DND-41 (cell line): ENCODE results near the gene PRG3.

Source experiments
- ATAC-seq: fragments of 200-7000 bp; cut with Tn5 transposase; 3 replicates; pipeline ENCODE4 v1.9.1; 2021; ENCODE audit warnings: low read depth; ENCODE audit not compliant: insufficient read depth
- DNase-seq: peaks from one replicate; pipeline ENCODE4 v3.0.0-alpha.2; 2020
- H2AFZ ChIP-seq: 2 replicates; pipeline ENCODE4 v1.6.0; 2012; ENCODE audit warnings: low read depth, low read length
- H3K27ac ChIP-seq: 2 replicates; pipeline ENCODE4 v1.5.1; 2012; ENCODE audit warnings: low read length, inconsistent platforms
- H3K27me3 ChIP-seq: fragments of 200-600 bp; sonication (generic); 2 replicates; pipeline ENCODE4 v1.6.0; 2012; ENCODE audit warnings: low read length, mild to moderate bottlenecking, inconsistent platforms; ENCODE audit not compliant: insufficient read depth, poor library complexity
- H3K36me3 ChIP-seq: 2 replicates; pipeline ENCODE4 v1.5.1; 2012; ENCODE audit warnings: low read length, inconsistent platforms; ENCODE audit not compliant: insufficient read depth
- H3K4me1 ChIP-seq: 2 replicates; pipeline ENCODE4 v1.5.1; 2012; ENCODE audit warnings: mild to moderate bottlenecking, low read length; ENCODE audit not compliant: insufficient read depth
- H3K4me2 ChIP-seq: 2 replicates; pipeline ENCODE4 v1.6.0; 2012; ENCODE audit warnings: mild to moderate bottlenecking, moderate library complexity, low read length, inconsistent platforms; ENCODE audit not compliant: insufficient read depth
- H3K4me3 ChIP-seq, 2 experiments: fragments of 200-600 bp in 1 of 2; shearing (Covaris generic) in 1 of 2; 2 replicates each; pipeline ENCODE4 v1.5.1; 2012 to 2016; ENCODE audit warnings: inconsistent platforms in 2 of 2, low read length in 2 of 2, mild to moderate bottlenecking in 2 of 2, low read depth in 1 of 2, moderate library complexity in 1 of 2
- H3K79me2 ChIP-seq: 2 replicates; pipeline ENCODE4 v1.6.0; 2012; ENCODE audit warnings: low read length, inconsistent platforms; ENCODE audit not compliant: insufficient read depth
- H3K9ac ChIP-seq: 2 replicates; pipeline ENCODE4 v1.6.0; 2012; ENCODE audit warnings: low read depth, mild to moderate bottlenecking, inconsistent platforms, low read length, moderate library complexity
- H3K9me3 ChIP-seq: 2 replicates; pipeline ENCODE4 v1.5.1; 2012; ENCODE audit warnings: low read length, moderate library complexity, mild to moderate bottlenecking, inconsistent platforms; ENCODE audit not compliant: insufficient read depth, severe bottlenecking
- H4K20me1 ChIP-seq: 2 replicates; pipeline ENCODE4 v1.6.0; 2012; ENCODE audit warnings: low read length; ENCODE audit not compliant: insufficient read depth
- CTCF ChIP-seq: IDR thresholded peaks from 2 replicates; pipeline ENCODE4 v1.5.1; 2012; ENCODE audit warnings: borderline replicate concordance, low read length, moderate library complexity, mild to moderate bottlenecking; ENCODE audit not compliant: poor library complexity, severe bottlenecking; ENCODE audit errors: extremely low read depth
- EZH2 ChIP-seq: IDR thresholded peaks from 3 replicates; pipeline ENCODE4 v1.6.1; 2012; ENCODE audit warnings: borderline replicate concordance, low read depth, mild to moderate bottlenecking, moderate library complexity, low read length, inconsistent platforms; ENCODE audit not compliant: severe bottlenecking

PRG3 gene

GRCh38 chr11:57341250-57341808, 39.6 kb downstream of the PRG3 start:
- DNase-seq (no peak), ATAC-seq (no peak)
- Histone ChIP-seq H3K9me3 (no peaks in the 10 kb centered on the region), H3K4me1 (peaks cover 6% of the 10 kb centered on the region), H4K20me1 (no peaks in the 10 kb centered on the region), H3K4me2 (no peak overlapping the region), H3K27me3 (peaks cover 6% of the 10 kb centered on the region), H3K79me2 (peaks cover 5% of the 10 kb centered on the region), H3K36me3 (no peaks in the 10 kb centered on the region), H3K9ac (no peak overlapping the region), H2AFZ (no peak overlapping the region), H3K27ac (no peak overlapping the region), H3K4me3 (no peak overlapping the region)
- no peak for TF ChIP-seq CTCF
- TF ChIP-seq EZH2, result no peak

- TF ChIP-seq EZH2, result no peak
- peak; percentile 49 for TF ChIP-seq CTCF
- peaks cover 16% of the 10 kb centered on the region for H3K79me2 ChIP-seq
- H2AFZ ChIP-seq, result no peak overlapping the region
- peaks cover 6% of the 10 kb centered on the region for H3K27me3 ChIP-seq
- H3K4me1 ChIP-seq, result peaks cover 10% of the 10 kb centered on the region
- no peak for ATAC-seq
- no peak overlapping the region for H3K4me3 ChIP-seq
- no peaks in the 10 kb centered on the region; the same call in 1 of the 2 replicates for H3K36me3 ChIP-seq
- H3K9me3 ChIP-seq, result no peaks in the 10 kb centered on the region
- H3K4me2 ChIP-seq, result no peak overlapping the region
- H3K27ac ChIP-seq, result no peak overlapping the region
- H3K9ac ChIP-seq, result no peak overlapping the region
- H4K20me1 ChIP-seq, result no peaks in the 10 kb centered on the region
- DNase-seq, result no peak
Measured at GRCh38 chr11:57340039-57340615, 40.8 kb downstream of the PRG3 start.

GRCh38 chr11:57339328-57339727, 41.6 kb downstream of the PRG3 start:
- peaks cover 6% of the 10 kb centered on the region for H3K27me3 ChIP-seq
- H3K27ac ChIP-seq, result no peak overlapping the region
- peaks cover 24% of the 10 kb centered on the region for H3K79me2 ChIP-seq
- H3K9ac ChIP-seq, result no peak overlapping the region
- DNase-seq (no peak), ATAC-seq (no peak)
- H2AFZ ChIP-seq, result no peak overlapping the region
- peaks cover 3% of the 10 kb centered on the region for H3K36me3 ChIP-seq
- no peak for TF ChIP-seq EZH2
- no peak for TF ChIP-seq CTCF
- H4K20me1 ChIP-seq, result no peaks in the 10 kb centered on the region
- no peak overlapping the region for H3K4me3 ChIP-seq
- H3K4me1 ChIP-seq, result peaks cover 17% of the 10 kb centered on the region
- no peak overlapping the region for H3K4me2 ChIP-seq
- H3K9me3 ChIP-seq, result no peaks in the 10 kb centered on the region
